Heart left ventricle (tissue), 13 donors: Measurements from ENCODE around the gene SCYGR3.

Experiments
- CTCF ChIP-seq, 12 donors: fragments of 200-600 bp; sonication (generic) in 4 of 12; IDR thresholded peaks; one replicate each; pipeline versions ENCODE4 v1.5.0 to v1.8.0; 2018 to 2022; ENCODE audit warnings: antibody characterized with exemption in 12 of 12, mild to moderate bottlenecking in 5 of 12
- POLR2A ChIP-seq, 2 donors: fragments of 450-650 bp; IDR thresholded peaks; one replicate each; pipeline ENCODE4 v1.6.1; 2017; ENCODE audit warnings: antibody characterized with exemption in 2 of 2, mild to moderate bottlenecking in 2 of 2, moderate library complexity in 2 of 2
- donor health status: ischemic (EF 13 %, LVEDD 7.1; RV severe dilation, severe dysfunction).
- donor health status: DM: no; HTN: yes; CAD: no.
- donor health status: DM: no; HTN: no; CAD: no.
- donor health status: ischemic (EF 25% LVEDD 6.9; RV normal size, moderate dysfunction).
- donor health status: ischemic (EF 25% LVEDD 5.7; RV mildly dilated, moderate dysfunction).
- donor health status: ischemic (EF 35%, LVEDD 5.7; RV mildly dilated, moderate dysfunction).
- donor health status: nonischemic (EF 11% LVEDD 7.7; RV severe dilation, severe dysfunction).
- donor health status: DM: yes; HTN: yes; CAD: no.
- donor health status: PGD.
- donor health status: ischemic (EF 29% LVEDD 5.4; RV normal size, mild dysfunction).
- donor health status: nonischemic (EF 23%, LVEDD 6.1; RV moderate dilation, normal function).

- TF ChIP-seq POLR2A (IDR thresholded peaks at IDR 0.05): no peak
- no peak for TF ChIP-seq CTCF (IDR thresholded peaks at IDR 0.05)
These were observed 40.8 kb upstream of the SCYGR3 start for GRCh38 chr2:227655454-227655853.
